Measurements from ENCODE around the gene ITGAD. TPM values are rescaled to one million over a fixed set of nuclear protein-coding genes. Genes with fewer than 3 reads are reported as not detected.

ITGAD gene
- total and polyA plus RNA-seq, 4 donors, result 0.04 to 3.6 (median 2.1) TPM

DNA sequence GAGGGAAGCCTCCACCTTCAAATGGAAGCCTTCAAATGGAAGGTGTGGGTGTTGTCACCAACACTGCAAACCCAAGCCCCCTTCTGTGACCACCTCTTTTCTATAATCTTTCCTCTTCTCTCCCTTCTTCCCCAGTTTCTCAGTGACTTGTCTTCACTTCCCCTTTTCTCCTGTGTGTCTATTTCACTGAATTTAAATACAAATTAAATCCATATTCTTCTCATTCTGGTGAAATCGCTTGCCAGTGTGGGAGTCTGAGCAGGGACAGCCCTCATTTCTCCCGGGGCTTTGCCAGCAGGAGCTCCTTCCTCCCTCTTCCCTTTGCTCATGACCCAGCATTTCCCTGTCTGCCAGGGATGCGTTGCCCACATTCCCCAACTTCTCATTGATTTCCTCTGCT lies 44.6 kb upstream of the ITGAD start (continued):
- no peak for TF ChIP-seq REST (IDR thresholded peaks at IDR 0.05)
- TF ChIP-seq FOXA2 (IDR thresholded peaks at IDR 0.05), result no peak
- TF ChIP-seq GABPA (IDR thresholded peaks at IDR 0.05 in 1 of 2, conservative IDR thresholded peaks at IDR 0.05 in 1 of 2), result no peak

DNA sequence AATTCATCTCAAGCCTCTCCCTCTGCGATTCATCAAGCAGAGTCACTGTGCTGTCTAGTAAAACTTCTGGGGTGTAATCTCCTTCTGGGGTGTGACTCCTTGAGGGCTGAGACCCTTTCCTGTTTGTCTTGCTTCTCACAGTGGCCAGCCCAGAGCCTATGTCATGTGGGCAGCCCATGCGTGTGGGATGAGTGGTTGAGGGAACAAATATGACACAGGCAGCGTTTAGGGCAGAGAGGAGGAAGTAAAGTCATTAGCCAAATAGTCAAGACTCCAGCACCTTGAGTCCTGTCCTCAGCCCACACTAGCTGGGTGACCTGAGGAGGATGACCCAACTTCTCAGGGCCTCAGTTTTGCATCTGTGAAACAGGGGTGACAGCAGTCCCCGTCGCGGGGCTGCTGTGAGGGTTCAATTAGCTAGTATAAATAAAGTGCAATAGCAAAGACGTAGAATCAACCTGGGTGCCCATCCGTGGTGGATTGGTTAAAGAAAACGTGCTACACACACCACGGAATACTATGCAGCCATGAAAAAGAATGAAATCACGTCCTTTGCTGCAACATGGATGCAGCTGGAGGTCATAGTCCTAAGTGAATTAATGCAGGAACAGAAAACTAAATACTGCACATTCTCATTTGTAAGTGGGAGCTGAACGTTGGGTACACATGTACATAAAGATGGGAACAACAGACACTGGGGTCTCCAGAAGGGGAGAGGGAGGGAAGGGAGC lies 42.7 kb upstream of the ITGAD start:
- 79% methylated on average over 12 of the region's 12 CpGs for WGBS

More for the DNA sequence above, 42.7 kb upstream of the ITGAD start:
- Histone ChIP-seq H3K36me3 (ENCODE audit: control insufficient read depth in 4 of 4, insufficient read depth in 3 of 4, low read depth in 1 of 4, low read length in 3 of 4) (no peaks in the 10 kb centered on the region), H3K9me3 (ENCODE audit: control insufficient read depth in 4 of 4, low read length in 3 of 4) (no peaks in the 10 kb centered on the region), H3K4me3 (ENCODE audit: low read depth in 1 of 3, low read length in 3 of 3) (no peak overlapping the region), H3K27ac (ENCODE audit: low read depth in 1 of 2, low read length in 2 of 2) (no peak overlapping the region), H3K9ac (ENCODE audit: low read depth in 1 of 2, low read length in 2 of 2) (no peak overlapping the region), H3K27me3 (ENCODE audit: control insufficient read depth in 4 of 4, insufficient read depth in 4 of 4, low read length in 3 of 4) (no peaks in the 10 kb centered on the region), H3K4me1 (ENCODE audit: control insufficient read depth in 4 of 4, insufficient read depth in 4 of 4, low read length in 3 of 4) (no peaks in the 10 kb centered on the region)
- DNase-seq (ENCODE audit: low spot score), result no peak
- no peak for TF ChIP-seq HNF4G (IDR thresholded peaks at IDR 0.05)
- TF ChIP-seq RXRA (IDR thresholded peaks at IDR 0.05), result no peak
- no peak for TF ChIP-seq REST (IDR thresholded peaks at IDR 0.05)
- TF ChIP-seq, protein P1, sequence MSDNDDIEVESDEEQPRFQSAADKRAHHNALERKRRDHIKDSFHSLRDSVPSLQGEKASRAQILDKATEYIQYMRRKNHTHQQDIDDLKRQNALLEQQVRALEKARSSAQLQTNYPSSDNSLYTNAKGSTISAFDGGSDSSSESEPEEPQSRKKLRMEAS (IDR thresholded peaks at IDR 0.05), result no peak
- TF ChIP-seq, protein P2, sequence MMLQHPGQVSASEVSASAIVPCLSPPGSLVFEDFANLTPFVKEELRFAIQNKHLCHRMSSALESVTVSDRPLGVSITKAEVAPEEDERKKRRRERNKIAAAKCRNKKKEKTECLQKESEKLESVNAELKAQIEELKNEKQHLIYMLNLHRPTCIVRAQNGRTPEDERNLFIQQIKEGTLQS (IDR thresholded peaks at IDR 0.05), result no peak
- TF ChIP-seq, protein P3, sequence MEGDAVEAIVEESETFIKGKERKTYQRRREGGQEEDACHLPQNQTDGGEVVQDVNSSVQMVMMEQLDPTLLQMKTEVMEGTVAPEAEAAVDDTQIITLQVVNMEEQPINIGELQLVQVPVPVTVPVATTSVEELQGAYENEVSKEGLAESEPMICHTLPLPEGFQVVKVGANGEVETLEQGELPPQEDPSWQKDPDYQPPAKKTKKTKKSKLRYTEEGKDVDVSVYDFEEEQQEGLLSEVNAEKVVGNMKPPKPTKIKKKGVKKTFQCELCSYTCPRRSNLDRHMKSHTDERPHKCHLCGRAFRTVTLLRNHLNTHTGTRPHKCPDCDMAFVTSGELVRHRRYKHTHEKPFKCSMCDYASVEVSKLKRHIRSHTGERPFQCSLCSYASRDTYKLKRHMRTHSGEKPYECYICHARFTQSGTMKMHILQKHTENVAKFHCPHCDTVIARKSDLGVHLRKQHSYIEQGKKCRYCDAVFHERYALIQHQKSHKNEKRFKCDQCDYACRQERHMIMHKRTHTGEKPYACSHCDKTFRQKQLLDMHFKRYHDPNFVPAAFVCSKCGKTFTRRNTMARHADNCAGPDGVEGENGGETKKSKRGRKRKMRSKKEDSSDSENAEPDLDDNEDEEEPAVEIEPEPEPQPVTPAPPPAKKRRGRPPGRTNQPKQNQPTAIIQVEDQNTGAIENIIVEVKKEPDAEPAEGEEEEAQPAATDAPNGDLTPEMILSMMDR (IDR thresholded peaks at IDR 0.05; ENCODE audit: low read depth, low read length, missing input control), result no peak
